ENCODE results near the gene KCNJ16.

GRCh38 chr17:70184770-70185169, 109.7 kb downstream of the KCNJ16 start:
- TF ChIP-seq CTCF (IDR thresholded peaks at IDR 0.05; ENCODE audit: low read depth, low read length, poor library complexity, severe bottlenecking) (no peak), EZH2phosphoT487 (IDR thresholded peaks at IDR 0.05; ENCODE audit: borderline replicate concordance, low read length) (no peak)
